Transverse colon (tissue), 4 donors: Measurements from ENCODE around the gene ZNF385B. TPM values are rescaled to one million over a fixed set of nuclear protein-coding genes. Genes with fewer than 3 reads are reported as not detected.

Experiments used
- DNase-seq: peaks from one replicate; pipeline ENCODE4 v3.0.0-alpha.2; 2019
- H3K27ac ChIP-seq, 4 donors: fragments of 200-600 bp; sonication (generic); 2 replicates each; pipeline ENCODE4 v1.5.1; 2016 to 2018; ENCODE audit warnings: inconsistent platforms in 4 of 4
- H3K27me3 ChIP-seq: fragments of 200-600 bp; sonication (generic); 2 replicates; pipeline ENCODE4 v1.5.1; 2017; ENCODE audit warnings: inconsistent platforms
- H3K36me3 ChIP-seq, 4 donors: fragments of 200-600 bp; sonication (generic); 2 replicates each; pipeline ENCODE4 v1.5.1; 2017 to 2019; ENCODE audit warnings: inconsistent platforms in 4 of 4
- H3K4me1 ChIP-seq, 4 donors: fragments of 200-600 bp; sonication (generic); 2 replicates each; pipeline ENCODE4 v1.5.1; 2017 to 2020; ENCODE audit warnings: inconsistent platforms in 4 of 4
- H3K4me3 ChIP-seq, 4 donors: fragments of 200-600 bp; sonication (generic); 1 replicate in 1 of 4; 2 replicates in 3 of 4; pipeline versions ENCODE4 v1.5.1 to v1.6.1; 2017 to 2019; ENCODE audit warnings: inconsistent platforms in 4 of 4
- H3K9me3 ChIP-seq, 2 donors: fragments of 200-600 bp; sonication (generic); 2 replicates each; pipeline ENCODE4 v1.5.1; 2017 to 2019; ENCODE audit warnings: inconsistent platforms in 2 of 2
- EP300 ChIP-seq: sonication (generic); formaldehyde crosslinking; IDR thresholded peaks from one replicate; pipeline ENCODE4 v1.6.1; 2017; ENCODE audit warnings: antibody characterized with exemption, low read depth
- POLR2A ChIP-seq: fragments of 450-650 bp; IDR thresholded peaks from one replicate; pipeline ENCODE4 v1.6.1; 2016; ENCODE audit warnings: antibody characterized with exemption, mild to moderate bottlenecking, moderate library complexity
- POLR2AphosphoS5 ChIP-seq, 3 donors: sonication (generic); formaldehyde crosslinking; IDR thresholded peaks; one replicate each; pipeline ENCODE4 v1.6.1; 2016; ENCODE audit warnings: antibody characterized with exemption in 3 of 3
- WGBS, 2 donors: methylation state at CpG; one replicate each; pipeline ENCODE4 v1.1.5; 2018; ENCODE audit warnings: low coverage in 1 of 2; 5-methylcytosine and 5-hydroxymethylcytosine counted together
- in situ Hi-C, 4 donors: fragments of 200-750 bp; cut with MboI; loops; one replicate each; pipeline versions ENCODE4 v1.15.0 to v1.15.1; 2017; ENCODE audit warnings: low sequenced_read_pairs in 3 of 4, low pct_ligation_motif_present in 1 of 4, low pct_unique_long_range_greater_than_20kb in 1 of 4
- intact Hi-C: fragments of 100-400 bp; cut with DNase I; formaldehyde crosslinking; loops from one replicate; pipeline ENCODE4 v1.15.1; 2023; ENCODE audit warnings: low total_unique reads
- total RNA-seq, 4 donors: library from RNA; depleted of rRNA; stranded (reverse); fragments of >200 nt; gene quantifications; one replicate each; pipeline ENCODE4 v1.1.0, GENCODE V29; 2016
- TF ChIP-seq, protein P1 (sequence below), 5 experiments: fragments of 200-600 bp in 3 of 5; fragments of 450-650 bp in 2 of 5; sonication (generic) in 3 of 5; IDR thresholded peaks; 1 replicate in 2 of 5; 2 replicates in 3 of 5; pipeline ENCODE4 v1.5.1; 2016 to 2017; ENCODE audit warnings: antibody characterized with exemption in 5 of 5, inconsistent platforms in 3 of 5, mild to moderate bottlenecking in 2 of 5, moderate library complexity in 1 of 5

Gene ZNF385B
- total RNA-seq, 4 donors from 2014 or later = 1.2 to 6.0 (median 2.4) TPM

- Histone ChIP-seq H3K27me3 (no peaks in the 10 kb centered on the region), H3K36me3 (no peaks in the 10 kb centered on the region), H3K9me3 (no peaks in the 10 kb centered on the region), H3K27ac (no peak overlapping the region), H3K4me3 (no peak overlapping the region), H3K4me1 (no peaks in the 10 kb centered on the region)
- in situ Hi-C loops = no loop called here
- 86 to 90% methylated on average over 3 of the region's 3 CpGs for WGBS, 2 donors
- intact Hi-C loops = no loop called here
- no peak for DNase-seq
- TF ChIP-seq, protein P1, sequence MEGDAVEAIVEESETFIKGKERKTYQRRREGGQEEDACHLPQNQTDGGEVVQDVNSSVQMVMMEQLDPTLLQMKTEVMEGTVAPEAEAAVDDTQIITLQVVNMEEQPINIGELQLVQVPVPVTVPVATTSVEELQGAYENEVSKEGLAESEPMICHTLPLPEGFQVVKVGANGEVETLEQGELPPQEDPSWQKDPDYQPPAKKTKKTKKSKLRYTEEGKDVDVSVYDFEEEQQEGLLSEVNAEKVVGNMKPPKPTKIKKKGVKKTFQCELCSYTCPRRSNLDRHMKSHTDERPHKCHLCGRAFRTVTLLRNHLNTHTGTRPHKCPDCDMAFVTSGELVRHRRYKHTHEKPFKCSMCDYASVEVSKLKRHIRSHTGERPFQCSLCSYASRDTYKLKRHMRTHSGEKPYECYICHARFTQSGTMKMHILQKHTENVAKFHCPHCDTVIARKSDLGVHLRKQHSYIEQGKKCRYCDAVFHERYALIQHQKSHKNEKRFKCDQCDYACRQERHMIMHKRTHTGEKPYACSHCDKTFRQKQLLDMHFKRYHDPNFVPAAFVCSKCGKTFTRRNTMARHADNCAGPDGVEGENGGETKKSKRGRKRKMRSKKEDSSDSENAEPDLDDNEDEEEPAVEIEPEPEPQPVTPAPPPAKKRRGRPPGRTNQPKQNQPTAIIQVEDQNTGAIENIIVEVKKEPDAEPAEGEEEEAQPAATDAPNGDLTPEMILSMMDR (IDR thresholded peaks at IDR 0.05) = no peak
These were observed 238.6 kb downstream of the ZNF385B start for GRCh38 chr2:179622635-179623300.

DNA sequence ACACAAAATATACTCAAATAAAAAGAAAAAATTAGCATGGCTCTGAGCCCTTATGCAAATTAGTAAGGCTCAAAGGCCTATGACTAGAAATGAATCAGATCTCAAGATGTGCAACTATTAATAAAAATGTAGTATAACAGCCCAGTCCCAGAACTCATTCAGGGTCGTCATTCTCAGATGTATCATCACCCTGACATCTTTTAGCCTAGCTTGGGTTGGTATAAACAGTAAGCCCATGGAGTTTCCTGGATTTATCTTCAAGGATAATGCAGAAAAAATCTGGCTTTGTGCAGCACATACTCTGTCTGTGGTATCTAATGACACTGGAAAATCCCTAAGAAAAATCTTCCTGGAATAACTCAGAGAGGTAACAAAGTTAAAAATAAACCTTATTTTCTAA, 239.3 kb downstream of the ZNF385B start:
- 48% methylated on average over 1 of the region's 1 CpG; no CpG with 5 or more reads in 1 of the 2 donors for WGBS, 2 donors
- Histone ChIP-seq H3K27me3 (no peaks in the 10 kb centered on the region), H3K4me1 (no peaks in the 10 kb centered on the region), H3K27ac (no peak overlapping the region), H3K9me3 (no peaks in the 10 kb centered on the region), H3K36me3 (no peaks in the 10 kb centered on the region), H3K4me3 (no peak overlapping the region)
- in situ Hi-C loops (no loop called here), intact Hi-C loops (no loop called here)
- no peak for DNase-seq
- TF ChIP-seq POLR2A (no peak), POLR2AphosphoS5 (IDR thresholded peaks at IDR 0.05) (no peak), EP300 (no peak)
- TF ChIP-seq, protein P1 (IDR thresholded peaks at IDR 0.05) = no peak

DNA sequence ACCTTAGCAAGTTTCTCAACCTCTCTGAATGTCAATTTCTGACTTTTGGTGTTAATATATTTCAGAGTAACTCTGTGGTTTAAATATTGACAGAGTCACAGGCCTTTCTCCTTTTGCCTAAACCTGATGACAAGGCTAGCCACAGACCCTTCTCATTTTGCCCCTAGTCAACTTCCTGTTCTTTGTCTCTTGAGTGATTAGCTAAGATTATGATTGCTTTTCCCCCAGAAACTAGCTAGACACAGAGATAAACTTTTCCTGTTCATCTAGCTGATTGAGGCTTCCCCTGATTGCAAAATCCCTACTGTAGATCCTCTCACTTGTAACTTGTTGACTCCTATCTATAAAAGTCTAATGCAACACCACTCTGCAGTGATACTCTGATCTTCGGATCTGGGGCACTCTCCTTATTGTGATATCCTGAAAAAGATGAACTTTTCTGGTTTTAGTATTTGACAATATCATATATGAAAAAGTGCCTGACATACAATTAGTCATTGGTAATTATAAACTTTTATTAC, 241.4 kb downstream of the ZNF385B start:
- intact Hi-C loops (no loop called here), in situ Hi-C loops (no loop called here)
- DNase-seq = no peak
- WGBS, 2 donors = 83 to 97% methylated on average over 1 of the region's 1 CpG
- H3K27me3 ChIP-seq = no peaks in the 10 kb centered on the region
- TF ChIP-seq EP300 = no peak
- no peak for TF ChIP-seq POLR2A
- TF ChIP-seq, protein P1 (IDR thresholded peaks at IDR 0.05) = no peak
- no peak for TF ChIP-seq POLR2AphosphoS5 (IDR thresholded peaks at IDR 0.05)
- H3K9me3 ChIP-seq = no peaks in the 10 kb centered on the region
- H3K27ac ChIP-seq = no peak overlapping the region
- no peak overlapping the region for H3K4me3 ChIP-seq
- no peaks in the 10 kb centered on the region for H3K36me3 ChIP-seq
- no peaks in the 10 kb centered on the region for H3K4me1 ChIP-seq

- intact Hi-C loops (no loop called here), in situ Hi-C loops (no loop called here)
- Histone ChIP-seq H3K9me3 (no peaks in the 10 kb centered on the region), H3K4me1 (peaks cover 0 to 7% (median 4%) of the 10 kb centered on the region in 4 donors), H3K4me3 (no peak overlapping the region), H3K36me3 (no peaks in the 10 kb centered on the region), H3K27me3 (no peaks in the 10 kb centered on the region), H3K27ac (no peak overlapping the region)
- 56 to 82% methylated on average over 3 of the region's 3 CpGs for WGBS, 2 donors
- TF ChIP-seq POLR2A = no peak
- TF ChIP-seq, protein P1 (IDR thresholded peaks at IDR 0.05) = no peak
- no peak for TF ChIP-seq POLR2AphosphoS5 (IDR thresholded peaks at IDR 0.05)
- TF ChIP-seq EP300 = no peak
- DNase-seq = no peak
These were observed 247.3 kb downstream of the ZNF385B start for GRCh38 chr2:179614121-179614520.
